GM12801 (cell line): Measurements from ENCODE around the gene CDK5RAP2.

Experiments used
- CTCF ChIP-seq: IDR thresholded peaks from one replicate; pipeline ENCODE4 v1.5.1; 2011; ENCODE audit warnings: control low read depth; ENCODE audit not compliant: insufficient read length; ENCODE audit errors: extremely low read depth

CDK5RAP2 gene

GRCh38 chr9:120531683-120532300 lies 48.2 kb downstream of the CDK5RAP2 start:
- no peak for TF ChIP-seq CTCF

GRCh38 chr9:120528829-120529228 lies 51.1 kb downstream of the CDK5RAP2 start:
- TF ChIP-seq CTCF = no peak

- no peak for TF ChIP-seq CTCF
These were observed 51.6 kb downstream of the CDK5RAP2 start for GRCh38 chr9:120528327-120528726.

- no peak for TF ChIP-seq CTCF
These were observed 53.4 kb downstream of the CDK5RAP2 start for GRCh38 chr9:120526534-120526933.

GRCh38 chr9:120524863-120525262 lies 55.1 kb downstream of the CDK5RAP2 start:
- no peak for TF ChIP-seq CTCF

- TF ChIP-seq CTCF = no peak
These were observed 55.9 kb downstream of the CDK5RAP2 start for GRCh38 chr9:120524038-120524437.

GRCh38 chr9:120522558-120522957 lies 57.4 kb downstream of the CDK5RAP2 start:
- no peak for TF ChIP-seq CTCF

- TF ChIP-seq CTCF = no peak
These were observed 57.9 kb downstream of the CDK5RAP2 start for GRCh38 chr9:120522032-120522431.
